ENCODE data around the gene TASP1. TPM values are rescaled to one million over a fixed set of nuclear protein-coding genes. Genes with fewer than 3 reads are reported as not detected.

The TASP1 gene
- total and polyA plus RNA-seq, 3 experiments from 2014 or later = 11.8 to 14.4 (median 13.5) TPM

DNA sequence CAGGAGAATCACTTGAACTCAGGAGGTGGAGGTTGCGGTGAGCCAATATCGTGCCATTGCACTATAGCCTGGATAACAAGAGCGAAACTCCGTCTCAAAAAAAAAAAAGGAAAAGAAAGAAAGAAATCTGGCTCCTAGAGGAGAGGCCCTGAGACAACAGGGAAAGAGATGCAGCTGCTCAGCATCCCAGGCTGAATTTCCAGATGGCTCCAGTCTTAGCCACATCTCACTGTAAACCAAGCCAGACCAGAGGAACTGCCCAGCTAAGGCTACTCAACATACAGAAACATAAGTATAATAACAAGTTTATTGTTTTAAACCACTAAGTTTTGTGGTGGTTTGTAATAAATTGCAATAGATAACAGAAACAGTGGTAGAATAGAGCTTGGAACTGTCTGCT, 38.5 kb upstream of the TASP1 start:
- no peak for DNase-seq
- Histone ChIP-seq H3K4me1 (ENCODE audit: insufficient read depth, low read length) (no peaks in the 10 kb centered on the region), H3K27me3 (ENCODE audit: insufficient read depth, low read length, poor library complexity, severe bottlenecking) (no peaks in the 10 kb centered on the region), H3K36me3 (ENCODE audit: insufficient read depth, low read length) (no peaks in the 10 kb centered on the region), H3K4me3 (ENCODE audit: low read length) (no peak overlapping the region), H3K27ac (ENCODE audit: low read depth, low read length) (no peak overlapping the region), H3K9me3 (ENCODE audit: low read length) (no peaks in the 10 kb centered on the region)
- Mint-ChIP-seq H3K4me3 (no peak overlapping the region), H3K27me3 (peaks cover 7 to 22% of the 10 kb centered on the region in 2 donors), H3K36me3 (no peaks in the 10 kb centered on the region), H3K4me1 (no peaks in the 10 kb centered on the region), H3K27ac (peak overlapping the region in 1 of 8 donors; percentile 64), H3K9me3 (peaks cover 0 to 3% (median 0%) of the 10 kb centered on the region in 5 donors)
- ChIA-PET CTCF (interaction anchor here (1.4 kb wide), 1 partner anchor 11 kb away, joined by 5 read pairs; no protein-coding TSS in a partner anchor), POLR2A (no interaction called here)

DNA sequence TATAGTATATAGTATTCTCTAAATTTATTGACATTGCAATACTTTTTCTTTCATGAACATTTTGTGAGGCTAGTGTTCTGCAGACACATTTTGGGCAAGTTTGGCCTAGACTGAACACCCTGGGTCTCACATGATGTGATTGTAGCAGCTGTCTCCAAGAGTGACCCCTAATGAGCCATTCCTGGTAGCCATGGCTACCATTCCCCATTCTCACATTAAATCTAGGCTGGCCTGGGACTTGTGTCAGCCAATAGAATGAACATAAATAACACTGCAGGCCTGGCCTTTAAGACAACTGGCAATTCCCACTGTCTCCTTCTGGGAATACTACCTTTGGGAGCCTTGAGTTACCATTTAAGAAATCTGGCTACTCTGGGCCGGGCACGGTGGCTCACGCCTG, 38.0 kb upstream of the TASP1 start:
- Mint-ChIP-seq H3K36me3 (no peaks in the 10 kb centered on the region), H3K27ac (no peak overlapping the region), H3K27me3 (peaks cover 11 to 28% of the 10 kb centered on the region in 2 donors), H3K4me3 (no peak overlapping the region), H3K9me3 (peaks cover 0 to 3% (median 0%) of the 10 kb centered on the region in 5 donors), H3K4me1 (no peaks in the 10 kb centered on the region)
- no peaks in the 10 kb centered on the region for H3K9me3 ChIP-seq (ENCODE audit: low read length)
- H3K27ac ChIP-seq (ENCODE audit: low read depth, low read length) = no peak overlapping the region
- no peak overlapping the region for H3K4me3 ChIP-seq (ENCODE audit: low read length)
- ChIA-PET POLR2A (no interaction called here), CTCF (interaction anchor here (1.4 kb wide), 1 partner anchor 11 kb away, joined by 5 read pairs; no protein-coding TSS in a partner anchor)
- no peaks in the 10 kb centered on the region for H3K36me3 ChIP-seq (ENCODE audit: insufficient read depth, low read length)
- no peaks in the 10 kb centered on the region for H3K27me3 ChIP-seq (ENCODE audit: insufficient read depth, low read length, poor library complexity, severe bottlenecking)
- DNase-seq = no peak
- H3K4me1 ChIP-seq (ENCODE audit: insufficient read depth, low read length) = no peaks in the 10 kb centered on the region

DNA sequence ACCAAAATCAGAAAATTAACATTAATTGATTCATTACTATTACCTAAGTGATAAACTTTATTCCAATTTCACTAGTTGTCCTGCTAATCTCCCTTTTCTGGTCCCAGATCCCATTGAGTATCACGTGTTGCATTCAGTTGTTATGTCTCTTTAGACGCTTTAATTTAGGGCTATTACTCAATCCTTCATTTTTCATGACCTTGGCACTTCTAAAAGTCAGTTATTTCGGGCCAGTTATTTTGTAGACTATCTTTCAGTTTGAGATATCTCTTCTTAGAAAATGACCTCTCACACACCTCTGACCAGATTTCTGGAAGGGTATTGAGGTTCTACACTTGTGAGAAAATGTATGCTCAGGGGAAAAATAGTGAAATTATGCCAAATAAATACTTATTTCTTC, 34.0 kb upstream of the TASP1 start:
- Mint-ChIP-seq H3K27me3 (peaks cover 20 to 42% of the 10 kb centered on the region in 2 donors), H3K4me1 (no peaks in the 10 kb centered on the region), H3K4me3 (no peak overlapping the region), H3K27ac (no peak overlapping the region), H3K36me3 (no peaks in the 10 kb centered on the region), H3K9me3 (peaks cover 0 to 5% (median 0%) of the 10 kb centered on the region in 5 donors)
- no peak for DNase-seq
- Histone ChIP-seq H3K27ac (ENCODE audit: low read depth, low read length) (no peak overlapping the region), H3K4me3 (ENCODE audit: low read length) (no peak overlapping the region), H3K4me1 (ENCODE audit: insufficient read depth, low read length) (no peaks in the 10 kb centered on the region), H3K36me3 (ENCODE audit: insufficient read depth, low read length) (no peaks in the 10 kb centered on the region), H3K9me3 (ENCODE audit: low read length) (no peaks in the 10 kb centered on the region), H3K27me3 (ENCODE audit: insufficient read depth, low read length, poor library complexity, severe bottlenecking) (no peaks in the 10 kb centered on the region)
- ChIA-PET CTCF (no interaction called here), POLR2A (no interaction called here)

DNA sequence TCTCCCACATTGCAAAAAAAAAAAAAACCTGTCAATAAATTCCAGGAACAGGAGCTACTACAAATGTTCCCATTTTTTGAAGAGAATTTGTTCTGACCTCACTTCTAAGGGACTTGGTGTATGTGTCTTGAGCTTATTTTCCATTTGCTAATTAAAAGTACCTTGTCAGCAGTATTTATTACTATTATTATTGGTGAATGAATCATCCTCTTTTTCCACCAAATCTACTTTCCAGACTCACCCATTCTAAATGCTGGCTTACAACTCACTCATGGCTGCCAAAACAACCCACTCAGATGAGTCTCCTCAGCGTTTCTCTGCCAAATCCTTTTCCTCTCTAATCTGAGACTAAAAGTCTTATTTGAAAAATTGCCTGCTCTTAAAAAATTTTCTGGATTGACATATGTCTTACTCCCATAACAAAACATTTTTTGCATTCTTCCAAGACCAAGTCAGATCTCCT, 33.2 kb upstream of the TASP1 start:
- ChIA-PET POLR2A (no interaction called here), CTCF (no interaction called here)
- no peaks in the 10 kb centered on the region for H3K4me1 ChIP-seq (ENCODE audit: insufficient read depth, low read length)
- peaks cover 0 to 5% (median 0%) of the 10 kb centered on the region in 5 donors for H3K9me3 Mint-ChIP-seq
- no peaks in the 10 kb centered on the region for H3K36me3 ChIP-seq (ENCODE audit: insufficient read depth, low read length)
- H3K27me3 Mint-ChIP-seq = peaks cover 20 to 42% of the 10 kb centered on the region in 2 donors
- DNase-seq = no peak
- no peaks in the 10 kb centered on the region for H3K36me3 Mint-ChIP-seq
- H3K27me3 ChIP-seq (ENCODE audit: insufficient read depth, low read length, poor library complexity, severe bottlenecking) = no peaks in the 10 kb centered on the region
- H3K27ac ChIP-seq (ENCODE audit: low read depth, low read length) = no peak overlapping the region
- no peaks in the 10 kb centered on the region for H3K9me3 ChIP-seq (ENCODE audit: low read length)
- no peaks in the 10 kb centered on the region for H3K4me1 Mint-ChIP-seq
- H3K4me3 ChIP-seq (ENCODE audit: low read length) = no peak overlapping the region
- H3K4me3 Mint-ChIP-seq = no peak overlapping the region
- peak overlapping the region in 1 of 8 donors; percentile 30 for H3K27ac Mint-ChIP-seq

DNA sequence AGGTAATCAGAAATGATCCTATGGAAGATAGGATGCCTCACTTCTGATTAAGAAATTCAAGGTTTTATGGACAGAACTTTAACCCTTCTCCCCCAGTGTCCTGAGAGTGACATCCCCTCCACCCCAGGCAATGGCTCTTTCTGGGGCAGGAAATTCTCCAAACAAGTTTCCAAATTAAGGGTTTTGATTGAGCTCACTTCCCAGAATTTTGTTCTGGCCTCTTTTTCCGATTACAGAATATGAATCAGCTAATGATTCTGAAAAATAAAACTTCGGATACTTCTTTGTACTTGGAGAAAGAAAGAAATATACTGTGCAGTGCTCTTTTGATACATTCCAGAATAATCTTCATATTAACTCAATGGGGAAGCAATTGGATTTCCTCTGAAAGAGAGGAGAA, 32.8 kb upstream of the TASP1 start:
- Mint-ChIP-seq H3K36me3 (no peaks in the 10 kb centered on the region), H3K9me3 (peaks cover 0 to 5% (median 0%) of the 10 kb centered on the region in 5 donors), H3K4me1 (no peaks in the 10 kb centered on the region), H3K27me3 (peaks cover 20 to 42% of the 10 kb centered on the region in 2 donors), H3K27ac (no peak overlapping the region), H3K4me3 (no peak overlapping the region)
- POLR2A ChIA-PET = no interaction called here
- Histone ChIP-seq H3K4me3 (ENCODE audit: low read length) (no peak overlapping the region), H3K36me3 (ENCODE audit: insufficient read depth, low read length) (no peaks in the 10 kb centered on the region), H3K4me1 (ENCODE audit: insufficient read depth, low read length) (no peaks in the 10 kb centered on the region), H3K27me3 (ENCODE audit: insufficient read depth, low read length, poor library complexity, severe bottlenecking) (no peaks in the 10 kb centered on the region), H3K27ac (ENCODE audit: low read depth, low read length) (no peak overlapping the region), H3K9me3 (ENCODE audit: low read length) (no peaks in the 10 kb centered on the region)
- CTCF ChIA-PET = no interaction called here
- DNase-seq = no peak

DNA sequence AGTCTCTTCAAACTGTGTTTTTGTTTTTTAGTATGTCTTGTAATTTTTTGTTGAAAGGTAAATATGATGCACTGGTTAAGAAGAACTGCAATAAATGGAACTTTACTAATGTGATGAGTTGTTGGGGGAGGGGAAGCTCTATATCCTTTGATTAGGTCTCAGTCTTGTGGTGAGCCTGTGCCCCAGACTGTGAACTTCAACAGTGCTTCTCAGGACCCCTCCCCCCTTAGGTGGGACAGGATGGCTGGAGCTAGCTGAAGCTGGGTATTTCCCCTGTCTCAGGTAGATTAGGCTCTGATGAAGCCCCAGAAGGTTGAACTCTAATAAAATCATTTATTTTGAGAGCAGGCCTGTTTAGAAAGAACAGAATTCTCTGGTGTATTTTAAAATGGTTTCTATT, 31.4 kb upstream of the TASP1 start:
- peaks cover 0 to 5% (median 0%) of the 10 kb centered on the region in 5 donors for H3K9me3 Mint-ChIP-seq
- H3K27ac Mint-ChIP-seq = peak overlapping the region in 1 of 8 donors; percentile 34
- no peaks in the 10 kb centered on the region for H3K4me1 ChIP-seq (ENCODE audit: insufficient read depth, low read length)
- no peak overlapping the region for H3K27ac ChIP-seq (ENCODE audit: low read depth, low read length)
- no peak overlapping the region for H3K4me3 Mint-ChIP-seq
- no peaks in the 10 kb centered on the region for H3K27me3 ChIP-seq (ENCODE audit: insufficient read depth, low read length, poor library complexity, severe bottlenecking)
- no peaks in the 10 kb centered on the region for H3K36me3 ChIP-seq (ENCODE audit: insufficient read depth, low read length)
- no peaks in the 10 kb centered on the region for H3K9me3 ChIP-seq (ENCODE audit: low read length)
- ChIA-PET POLR2A (no interaction called here), CTCF (no interaction called here)
- H3K36me3 Mint-ChIP-seq = no peaks in the 10 kb centered on the region
- H3K4me1 Mint-ChIP-seq = no peaks in the 10 kb centered on the region
- peaks cover 17 to 51% of the 10 kb centered on the region in 2 donors for H3K27me3 Mint-ChIP-seq
- no peak for DNase-seq
- no peak overlapping the region for H3K4me3 ChIP-seq (ENCODE audit: low read length)

DNA sequence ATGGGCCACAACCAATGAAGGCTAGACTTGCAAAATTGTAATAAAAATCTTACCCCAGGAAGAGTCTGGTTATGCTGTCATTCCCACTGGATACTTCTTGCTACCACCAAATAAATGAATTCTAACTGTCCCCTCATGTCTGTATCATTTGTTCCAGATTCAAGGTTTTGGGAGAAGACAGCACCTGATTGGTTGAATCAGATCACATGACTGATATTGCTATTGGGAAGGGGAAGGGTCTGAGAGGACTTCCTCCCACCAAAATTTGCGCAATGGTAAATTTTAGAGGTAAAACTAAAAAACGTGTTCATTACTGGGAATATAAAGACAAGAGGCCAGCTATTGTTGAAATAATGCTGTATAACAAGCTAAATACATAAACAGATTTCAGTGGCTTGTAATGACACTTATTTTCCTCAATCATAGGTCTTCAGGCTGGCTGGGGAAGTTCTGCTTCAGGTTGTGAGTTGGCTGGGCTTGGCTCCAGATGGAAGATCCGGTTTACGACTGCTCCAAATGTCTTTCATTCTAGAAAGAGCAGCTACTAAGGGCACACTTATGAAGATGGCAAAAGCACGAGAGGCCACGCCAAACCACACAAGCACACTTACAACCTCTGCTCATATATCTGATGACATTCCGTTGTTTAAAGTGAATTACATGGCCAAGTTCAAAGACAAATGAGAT, 27.1 kb upstream of the TASP1 start:
- peaks cover 0 to 2% (median 0%) of the 10 kb centered on the region in 5 donors for H3K9me3 Mint-ChIP-seq
- DNase-seq = no peak
- no peaks in the 10 kb centered on the region for H3K36me3 ChIP-seq (ENCODE audit: insufficient read depth, low read length)
- H3K4me3 ChIP-seq (ENCODE audit: low read length) = no peak overlapping the region
- H3K27me3 Mint-ChIP-seq = peaks cover 11 to 37% of the 10 kb centered on the region in 2 donors
- H3K27ac Mint-ChIP-seq = no peak overlapping the region
- H3K27ac ChIP-seq (ENCODE audit: low read depth, low read length) = no peak overlapping the region
- H3K4me1 Mint-ChIP-seq = no peaks in the 10 kb centered on the region
- H3K4me1 ChIP-seq (ENCODE audit: insufficient read depth, low read length) = no peaks in the 10 kb centered on the region
- H3K9me3 ChIP-seq (ENCODE audit: low read length) = no peaks in the 10 kb centered on the region
- H3K27me3 ChIP-seq (ENCODE audit: insufficient read depth, low read length, poor library complexity, severe bottlenecking) = peaks cover 3% of the 10 kb centered on the region
- ChIA-PET CTCF (interaction anchor here (2.4 kb wide), 1 partner anchor 12 kb away, joined by 5 read pairs; no protein-coding TSS in a partner anchor), POLR2A (no interaction called here)
- H3K36me3 Mint-ChIP-seq = no peaks in the 10 kb centered on the region
- H3K4me3 Mint-ChIP-seq = no peak overlapping the region

DNA sequence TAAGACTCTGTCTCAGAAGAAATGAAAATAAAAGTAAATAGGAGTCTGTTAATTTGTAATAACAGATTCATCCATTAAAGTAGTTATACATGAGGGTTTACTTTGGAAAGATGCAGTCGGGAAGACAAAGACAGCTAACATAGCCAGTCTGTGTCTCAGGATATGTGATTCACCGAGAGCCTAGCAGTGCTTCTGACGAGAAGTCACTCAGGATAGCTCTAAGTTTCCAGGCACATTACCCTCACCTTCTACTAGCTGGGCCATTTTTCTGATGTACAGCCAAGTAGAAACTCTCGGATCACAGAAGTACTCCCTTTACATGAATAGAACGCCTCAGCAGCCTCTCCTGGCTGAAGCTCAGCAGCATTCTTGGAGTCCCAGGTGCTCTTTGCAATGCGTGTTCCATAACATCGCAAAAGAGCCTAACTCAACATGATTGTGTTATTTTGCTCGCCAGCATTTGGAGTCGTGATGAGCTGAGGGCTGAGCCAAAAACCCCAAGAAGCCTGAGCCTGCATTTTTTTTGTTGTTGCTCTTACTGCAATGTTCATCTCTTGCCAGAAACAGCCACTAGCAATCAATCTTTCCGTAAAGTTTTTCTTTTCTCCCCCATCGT, 22.4 kb upstream of the TASP1 start:
- no peaks in the 10 kb centered on the region for H3K4me1 ChIP-seq (ENCODE audit: insufficient read depth, low read length)
- H3K27me3 ChIP-seq (ENCODE audit: insufficient read depth, low read length, poor library complexity, severe bottlenecking) = peaks cover 3% of the 10 kb centered on the region
- Mint-ChIP-seq H3K4me3 (no peak overlapping the region), H3K36me3 (no peaks in the 10 kb centered on the region), H3K27ac (no peak overlapping the region), H3K4me1 (no peaks in the 10 kb centered on the region), H3K27me3 (peaks cover 6 to 35% of the 10 kb centered on the region in 2 donors), H3K9me3 (no peaks in the 10 kb centered on the region)
- no peaks in the 10 kb centered on the region for H3K9me3 ChIP-seq (ENCODE audit: low read length)
- H3K36me3 ChIP-seq (ENCODE audit: insufficient read depth, low read length) = no peaks in the 10 kb centered on the region
- CTCF ChIA-PET = interaction anchor here (1.4 kb wide), 1 partner anchor 12 kb away, joined by 3 read pairs; no protein-coding TSS in a partner anchor
- no peak overlapping the region for H3K4me3 ChIP-seq (ENCODE audit: low read length)
- H3K27ac ChIP-seq (ENCODE audit: low read depth, low read length) = no peak overlapping the region
- POLR2A ChIA-PET = no interaction called here
- DNase-seq = no peak

Data from CD8-positive, alpha-beta memory T cell (primary cell).